Skeletal muscle tissue (tissue), 4 donors: ENCODE data around the gene CTAGE1. TPM values are rescaled to one million over a fixed set of nuclear protein-coding genes. Genes with fewer than 3 reads are reported as not detected.

Experiments used
- H3K27ac ChIP-seq: one replicate; pipeline ENCODE4 v1.7.0; 2013; ENCODE audit warnings: mild to moderate bottlenecking, low read depth, low read length, inconsistent platforms
- H3K27me3 ChIP-seq, 3 donors: one replicate each; pipeline ENCODE4 v1.7.0; 2013; ENCODE audit warnings: low read length in 3 of 3; ENCODE audit not compliant: control insufficient read depth in 3 of 3, insufficient read depth in 3 of 3
- H3K36me3 ChIP-seq, 3 donors: one replicate each; pipeline ENCODE4 v1.7.0; 2013; ENCODE audit warnings: low read length in 3 of 3; ENCODE audit not compliant: control insufficient read depth in 3 of 3, insufficient read depth in 3 of 3
- H3K4me1 ChIP-seq, 3 donors: one replicate each; pipeline ENCODE4 v1.7.0; 2013; ENCODE audit warnings: low read length in 3 of 3, mild to moderate bottlenecking in 3 of 3; ENCODE audit not compliant: control insufficient read depth in 3 of 3, insufficient read depth in 3 of 3
- H3K4me3 ChIP-seq, 3 donors: one replicate each; pipeline ENCODE4 v1.7.0; 2013; ENCODE audit warnings: low read length in 3 of 3
- H3K9ac ChIP-seq, 3 donors: one replicate each; pipeline ENCODE4 v1.7.0; 2013; ENCODE audit warnings: low read length in 3 of 3, mild to moderate bottlenecking in 3 of 3, moderate library complexity in 2 of 3, low read depth in 1 of 3
- H3K9me3 ChIP-seq, 3 donors: one replicate each; pipeline ENCODE4 v1.7.0; 2013; ENCODE audit warnings: low read length in 3 of 3; ENCODE audit not compliant: control insufficient read depth in 3 of 3
- total RNA-seq: library from RNA; depleted of rRNA; stranded (reverse); fragments of >200 nt; gene quantifications from one replicate; pipeline ENCODE4 v1.2.3, GENCODE V29; 2014
- donor health status: Osteomylitis.

The CTAGE1 gene
- total RNA-seq, 1 donor from 2014 or later = not detected

GRCh38 chr18:22422909-22423548 is 5.3 kb upstream of the CTAGE1 start:
- H3K27me3 ChIP-seq = no peaks in the 10 kb centered on the region
- no peak overlapping the region for H3K4me3 ChIP-seq
- no peaks in the 10 kb centered on the region for H3K36me3 ChIP-seq
- H3K9me3 ChIP-seq = peaks cover 0 to 5% (median 0%) of the 10 kb centered on the region in 3 donors
- no peak overlapping the region for H3K9ac ChIP-seq
- peaks cover 0 to 3% (median 0%) of the 10 kb centered on the region in 3 donors for H3K4me1 ChIP-seq
- no peak overlapping the region for H3K27ac ChIP-seq

DNA sequence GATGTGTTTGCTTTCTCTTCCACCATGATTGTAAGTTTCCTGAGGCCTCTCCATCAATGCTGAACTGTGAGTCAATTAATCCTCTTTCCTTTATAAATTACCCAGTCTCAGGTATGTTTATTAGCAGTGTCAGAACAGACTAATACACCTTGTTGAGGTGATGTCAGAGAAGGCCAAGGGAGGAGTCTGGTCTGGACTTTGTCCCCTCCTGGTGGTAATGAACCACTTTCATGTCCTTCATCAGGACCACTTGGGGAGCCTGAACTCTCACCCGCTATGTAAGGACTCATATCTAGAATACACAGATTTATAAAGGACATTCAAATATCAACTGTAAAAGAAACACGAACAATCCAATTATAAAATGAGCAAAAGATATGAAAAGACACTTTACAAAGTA is 2.9 kb upstream of the CTAGE1 start:
- H3K27ac ChIP-seq = no peak overlapping the region
- H3K9ac ChIP-seq = no peak overlapping the region
- H3K4me1 ChIP-seq = peaks cover 0 to 3% (median 0%) of the 10 kb centered on the region in 3 donors
- H3K4me3 ChIP-seq = no peak overlapping the region
- H3K27me3 ChIP-seq = no peaks in the 10 kb centered on the region
- H3K36me3 ChIP-seq = no peaks in the 10 kb centered on the region
- peaks cover 0 to 5% (median 0%) of the 10 kb centered on the region in 3 donors for H3K9me3 ChIP-seq

DNA sequence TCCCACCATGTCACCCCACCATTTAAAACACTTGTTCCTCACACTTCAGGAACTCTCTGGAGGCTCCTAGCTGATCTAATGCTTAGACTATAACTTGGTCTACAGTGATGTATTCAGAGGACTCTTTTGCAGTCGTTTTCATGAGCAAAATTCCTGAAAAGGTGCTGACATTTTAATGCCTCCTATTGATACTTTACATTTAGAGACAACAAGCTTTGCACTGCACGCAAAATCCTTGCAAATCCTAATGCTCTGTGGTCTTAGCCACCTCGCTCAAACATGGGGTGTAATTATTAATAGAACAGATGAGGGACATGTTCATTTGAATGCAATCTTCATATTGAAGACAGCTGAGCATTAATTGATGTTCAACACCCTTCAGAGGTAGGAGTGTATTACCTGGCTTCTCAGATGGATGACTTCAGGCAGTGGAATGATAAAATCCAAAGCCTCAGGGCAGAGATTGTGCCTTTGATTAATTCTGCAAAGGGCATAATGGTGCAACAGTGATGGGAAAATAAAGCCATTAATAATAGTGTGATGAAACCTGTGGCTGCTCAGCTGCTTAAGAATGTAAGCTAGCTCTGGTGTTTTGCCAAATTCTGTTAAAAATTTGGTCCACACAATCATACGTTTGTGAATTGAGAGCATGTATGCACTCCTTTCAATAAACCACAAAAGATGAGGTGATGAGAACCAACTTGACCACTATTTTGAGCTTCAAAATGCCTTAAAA is 5.4 kb downstream of the CTAGE1 start:
- no peaks in the 10 kb centered on the region for H3K36me3 ChIP-seq
- H3K9me3 ChIP-seq = no peaks in the 10 kb centered on the region
- H3K9ac ChIP-seq = no peak overlapping the region
- H3K4me1 ChIP-seq = no peaks in the 10 kb centered on the region
- H3K27ac ChIP-seq = no peak overlapping the region
- no peaks in the 10 kb centered on the region for H3K27me3 ChIP-seq
- no peak overlapping the region for H3K4me3 ChIP-seq

DNA sequence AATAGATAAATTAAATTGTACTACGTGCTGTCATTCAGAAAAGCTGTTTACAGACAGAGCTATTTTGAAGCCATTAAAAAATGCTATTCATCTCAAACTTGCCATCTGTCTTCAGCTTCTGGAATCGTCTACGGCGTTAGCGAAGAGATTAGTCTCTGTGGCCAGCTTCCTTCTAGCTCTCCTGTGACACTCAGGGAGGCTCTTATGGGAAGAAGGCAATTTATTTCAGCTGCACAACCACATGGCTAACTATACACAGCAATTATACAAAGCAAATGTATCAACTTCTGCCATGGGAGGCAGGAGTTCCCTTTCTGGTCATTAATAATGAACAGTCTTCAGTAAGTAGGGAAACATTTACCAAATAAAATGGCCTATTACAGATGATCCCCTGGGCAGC is 6.3 kb downstream of the CTAGE1 start:
- no peak overlapping the region for H3K9ac ChIP-seq
- H3K4me1 ChIP-seq = no peaks in the 10 kb centered on the region
- no peaks in the 10 kb centered on the region for H3K27me3 ChIP-seq
- no peaks in the 10 kb centered on the region for H3K36me3 ChIP-seq
- H3K4me3 ChIP-seq = no peak overlapping the region
- no peaks in the 10 kb centered on the region for H3K9me3 ChIP-seq
- H3K27ac ChIP-seq = no peak overlapping the region

DNA sequence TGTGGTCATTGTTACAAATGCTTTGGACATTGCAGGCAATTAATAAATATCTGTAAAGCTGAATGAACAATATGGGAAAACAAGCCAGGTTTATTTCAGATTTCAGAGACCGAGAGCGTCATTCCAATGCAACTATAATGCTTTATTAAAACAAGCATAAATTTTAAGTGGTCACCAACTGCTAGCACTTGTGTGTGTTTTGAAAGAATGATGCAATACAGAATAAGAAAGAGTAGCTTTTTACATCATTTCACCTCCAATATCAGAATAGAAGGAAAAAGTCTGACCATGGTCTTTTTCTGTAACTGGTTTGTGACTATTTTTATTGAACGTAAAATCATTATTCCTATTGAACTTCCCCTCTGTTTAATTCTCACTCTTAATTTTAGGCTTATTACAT is 7.6 kb downstream of the CTAGE1 start:
- no peaks in the 10 kb centered on the region for H3K4me1 ChIP-seq
- no peaks in the 10 kb centered on the region for H3K27me3 ChIP-seq
- no peak overlapping the region for H3K27ac ChIP-seq
- H3K9ac ChIP-seq = no peak overlapping the region
- H3K4me3 ChIP-seq = no peak overlapping the region
- H3K9me3 ChIP-seq = peaks cover 0 to under 1% (median under 1%) of the 10 kb centered on the region in 3 donors
- no peaks in the 10 kb centered on the region for H3K36me3 ChIP-seq

GRCh38 chr18:22409445-22409844 is 8.3 kb downstream of the CTAGE1 start:
- Histone ChIP-seq H3K36me3 (no peaks in the 10 kb centered on the region), H3K9me3 (peaks cover 2 to 3% (median 3%) of the 10 kb centered on the region in 3 donors), H3K9ac (no peak overlapping the region), H3K4me1 (no peaks in the 10 kb centered on the region), H3K27ac (no peak overlapping the region), H3K4me3 (no peak overlapping the region), H3K27me3 (no peaks in the 10 kb centered on the region)

DNA sequence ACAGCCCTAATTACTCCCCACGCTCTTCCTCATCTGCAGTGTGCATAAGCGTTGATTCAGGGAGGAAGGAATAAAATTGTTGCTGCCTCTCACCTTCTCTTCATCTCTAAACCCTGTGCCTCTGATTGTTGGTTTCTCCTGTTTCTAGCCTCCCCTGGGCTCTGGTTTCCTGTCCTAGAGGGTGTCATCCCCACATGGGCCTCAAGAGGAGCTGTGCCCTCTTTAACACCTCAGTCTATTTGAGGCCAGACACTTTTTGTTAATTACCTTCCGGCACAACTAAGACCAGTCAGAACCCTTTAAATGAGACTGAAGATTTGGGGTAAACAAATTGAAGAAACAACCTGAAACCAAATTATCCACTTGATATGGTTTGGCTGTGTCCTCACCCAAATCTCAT is 9.7 kb downstream of the CTAGE1 start:
- Histone ChIP-seq H3K4me1 (no peaks in the 10 kb centered on the region), H3K4me3 (no peak overlapping the region), H3K27me3 (no peaks in the 10 kb centered on the region), H3K27ac (no peak overlapping the region), H3K9me3 (peaks cover 2 to 6% (median 3%) of the 10 kb centered on the region in 3 donors), H3K36me3 (no peaks in the 10 kb centered on the region), H3K9ac (no peak overlapping the region)

- H3K27ac ChIP-seq = no peak overlapping the region
- no peak overlapping the region for H3K4me3 ChIP-seq
- H3K36me3 ChIP-seq = no peaks in the 10 kb centered on the region
- no peaks in the 10 kb centered on the region for H3K4me1 ChIP-seq
- H3K27me3 ChIP-seq = no peaks in the 10 kb centered on the region
- H3K9me3 ChIP-seq = peaks cover 2 to 6% (median 3%) of the 10 kb centered on the region in 3 donors
- H3K9ac ChIP-seq = no peak overlapping the region
Measured at GRCh38 chr18:22405142-22405541, 12.6 kb downstream of the CTAGE1 start.

DNA sequence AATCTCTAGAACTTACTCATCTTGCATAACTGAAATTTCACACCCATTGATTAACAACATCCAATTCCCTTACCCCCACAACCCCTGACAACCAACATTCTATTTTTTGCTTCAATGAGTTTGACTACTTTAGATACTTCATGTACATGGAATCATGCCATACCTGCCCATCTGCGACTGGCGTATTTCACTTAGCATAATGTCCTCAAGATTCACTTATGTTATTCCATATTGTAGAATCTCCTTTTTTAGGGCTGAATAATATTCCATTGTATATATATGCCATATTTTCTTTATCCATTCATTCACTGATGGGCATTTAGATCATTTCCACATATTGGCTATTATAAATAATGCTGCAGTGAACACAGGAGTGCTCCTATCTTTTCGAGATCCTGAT is 13.8 kb downstream of the CTAGE1 start:
- peaks cover 2 to 6% (median 3%) of the 10 kb centered on the region in 3 donors for H3K9me3 ChIP-seq
- H3K4me1 ChIP-seq = no peaks in the 10 kb centered on the region
- no peaks in the 10 kb centered on the region for H3K36me3 ChIP-seq
- no peak overlapping the region for H3K4me3 ChIP-seq
- no peak overlapping the region for H3K9ac ChIP-seq
- H3K27ac ChIP-seq = no peak overlapping the region
- H3K27me3 ChIP-seq = no peaks in the 10 kb centered on the region

DNA sequence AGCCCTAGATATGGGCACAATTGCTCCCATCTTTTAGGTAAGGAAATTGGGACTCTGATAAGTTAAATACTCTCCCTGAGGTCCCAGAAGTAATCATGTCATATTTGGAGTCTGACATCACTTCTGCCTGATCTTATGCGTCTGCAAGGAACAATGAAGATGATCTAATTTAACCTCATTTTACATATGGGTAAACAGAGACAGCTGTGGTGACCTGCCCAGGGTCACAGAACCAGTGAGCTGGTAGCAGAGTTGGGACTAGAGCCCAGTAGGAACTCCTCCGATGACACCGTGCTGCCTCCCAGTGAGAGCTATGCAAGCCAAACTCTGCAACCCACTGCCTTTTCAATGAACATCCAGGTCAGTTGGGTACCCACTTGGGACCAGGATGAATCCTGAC is 17.8 kb downstream of the CTAGE1 start:
- H3K4me1 ChIP-seq = no peaks in the 10 kb centered on the region
- H3K36me3 ChIP-seq = no peaks in the 10 kb centered on the region
- peaks cover under 1 to 4% (median under 1%) of the 10 kb centered on the region in 3 donors for H3K9me3 ChIP-seq
- H3K27me3 ChIP-seq = no peaks in the 10 kb centered on the region
- no peak overlapping the region for H3K9ac ChIP-seq
- H3K27ac ChIP-seq = no peak overlapping the region
- H3K4me3 ChIP-seq = no peak overlapping the region
